Endodermal cell (in vitro differentiated cells): ENCODE measurements around the gene ULK1. TPM values are rescaled to one million over a fixed set of nuclear protein-coding genes. Genes with fewer than 3 reads are reported as not detected.

Experiments
- DNase-seq: peaks from one replicate; pipeline ENCODE4 v3.0.0-alpha.2; 2017
- H3K27ac ChIP-seq: 2 replicates; pipeline ENCODE4 v1.5.1; 2013; ENCODE audit warnings: mild to moderate bottlenecking, low read depth, low read length, moderate library complexity
- H3K27me3 ChIP-seq: 2 replicates; pipeline ENCODE4 v1.6.1; 2013; ENCODE audit warnings: mild to moderate bottlenecking, low read length, moderate library complexity; ENCODE audit not compliant: insufficient read depth, control insufficient read depth, poor library complexity, severe bottlenecking
- H3K36me3 ChIP-seq: 2 replicates; pipeline ENCODE4 v1.7.0; 2013; ENCODE audit warnings: mild to moderate bottlenecking, low read length, moderate library complexity; ENCODE audit not compliant: control insufficient read depth, insufficient read depth
- H3K4me1 ChIP-seq: one replicate; pipeline ENCODE4 v1.7.0; 2013; ENCODE audit warnings: low read length; ENCODE audit not compliant: control insufficient read depth, insufficient read depth
- H3K4me3 ChIP-seq: 2 replicates; pipeline ENCODE4 v1.5.1; 2013; ENCODE audit warnings: mild to moderate bottlenecking, low read length, moderate library complexity
- H3K9ac ChIP-seq: 2 replicates; pipeline ENCODE4 v1.6.1; 2013; ENCODE audit warnings: mild to moderate bottlenecking, low read length, moderate library complexity; ENCODE audit not compliant: poor library complexity, severe bottlenecking; ENCODE audit errors: extremely low read depth
- H3K9me3 ChIP-seq: 2 replicates; pipeline ENCODE4 v1.6.1; 2013; ENCODE audit warnings: mild to moderate bottlenecking, low read length, moderate library complexity; ENCODE audit not compliant: control insufficient read depth
- H3K27ac Mint-ChIP-seq: 2 replicates; pipeline ENCODE4 v1.8.0; 2020; ENCODE audit warnings: mixed read lengths
- H3K27me3 Mint-ChIP-seq: 2 replicates; pipeline ENCODE4 v1.8.0; 2021; ENCODE audit warnings: mild to moderate bottlenecking, mixed read lengths; ENCODE audit not compliant: insufficient read depth
- H3K36me3 Mint-ChIP-seq: 2 replicates; pipeline ENCODE4 v1.8.0; 2020; ENCODE audit warnings: low read depth, mixed read lengths
- H3K4me1 Mint-ChIP-seq: 2 replicates; pipeline ENCODE4 v1.8.0; 2020; ENCODE audit warnings: mixed read lengths
- H3K4me3 Mint-ChIP-seq: 2 replicates; pipeline ENCODE4 v1.8.0; 2020; ENCODE audit warnings: mild to moderate bottlenecking, moderate library complexity, mixed read lengths
- H3K9me3 Mint-ChIP-seq: 2 replicates; pipeline ENCODE4 v1.8.0; 2020; ENCODE audit warnings: mild to moderate bottlenecking, mixed read lengths
- CTCF ChIP-seq: fragments of 200-600 bp; sonication (generic); conservative IDR thresholded peaks from 2 replicates; pipeline ENCODE4 v1.5.0; 2021; ENCODE audit warnings: antibody characterized with exemption, mild to moderate bottlenecking
- WGBS, 2 experiments: methylation state at CpG; one replicate each; pipeline versions ENCODE4 v1.1.5 to v1.1.7; 2013; ENCODE audit warnings: missing lambda C conversion rate in 2 of 2, mixed read lengths in 1 of 2; ENCODE audit not compliant: insufficient coverage in 1 of 2, insufficient read length in 1 of 2; 5-methylcytosine and 5-hydroxymethylcytosine counted together
- total RNA-seq, 2 donors: library from RNA; stranded (reverse); fragmentation: NEBNext Ultra II Directional in 1 of 2; extraction: Animal tissue kit (Norgen Biotek cat#: 25700) in 1 of 2; gene quantifications; 2 replicates in 1 of 2; 3 replicates in 1 of 2; pipeline ENCODE4 v1.2.1, GENCODE V29; 2021

Gene ULK1
- total RNA-seq, 2 donors from 2014 or later, result 68.0 to 104 TPM

GRCh38 chr12:131920157-131920508 lies 25.7 kb downstream of the ULK1 start:
- H3K9me3 Mint-ChIP-seq, result peaks cover 3% of the 10 kb centered on the region
- Histone ChIP-seq H3K27ac (no peak overlapping the region), H3K9me3 (no peaks in the 10 kb centered on the region), H3K4me1 (no peaks in the 10 kb centered on the region), H3K27me3 (no peaks in the 10 kb centered on the region), H3K36me3 (peaks cover 10% of the 10 kb centered on the region), H3K9ac (no peak overlapping the region), H3K4me3 (no peak overlapping the region)
- no peak overlapping the region for H3K27ac Mint-ChIP-seq
- no peaks in the 10 kb centered on the region for H3K4me1 Mint-ChIP-seq
- peaks cover 19% of the 10 kb centered on the region for H3K36me3 Mint-ChIP-seq
- 96 to 99% methylated on average over 12 to 14 of the region's 14 CpGs for WGBS, 2 experiments
- no peaks in the 10 kb centered on the region for H3K27me3 Mint-ChIP-seq
- H3K4me3 Mint-ChIP-seq, result no peak overlapping the region
- TF ChIP-seq CTCF, result no peak
- no peak for DNase-seq

GRCh38 chr12:131920902-131921840 lies 26.7 kb downstream of the ULK1 start:
- no peaks in the 10 kb centered on the region for H3K4me1 Mint-ChIP-seq
- no peaks in the 10 kb centered on the region for H3K4me1 ChIP-seq
- H3K9me3 ChIP-seq, result no peaks in the 10 kb centered on the region
- H3K36me3 Mint-ChIP-seq, result peaks cover 19% of the 10 kb centered on the region
- no peak for DNase-seq
- no peak overlapping the region for H3K27ac ChIP-seq
- H3K36me3 ChIP-seq, result peaks cover 5% of the 10 kb centered on the region
- no peak overlapping the region for H3K4me3 ChIP-seq
- H3K4me3 Mint-ChIP-seq, result no peak overlapping the region
- H3K9ac ChIP-seq, result no peak overlapping the region
- no peak overlapping the region for H3K27ac Mint-ChIP-seq
- H3K27me3 ChIP-seq, result no peaks in the 10 kb centered on the region
- no peak for TF ChIP-seq CTCF
- WGBS, 2 experiments, result 94 to 95% methylated on average over 26 to 35 of the region's 35 CpGs
- H3K27me3 Mint-ChIP-seq, result no peaks in the 10 kb centered on the region
- H3K9me3 Mint-ChIP-seq, result peaks cover 6% of the 10 kb centered on the region

- H3K9me3 Mint-ChIP-seq, result peaks cover 13% of the 10 kb centered on the region
- TF ChIP-seq CTCF, result no peak
- H3K9me3 ChIP-seq, result no peaks in the 10 kb centered on the region
- H3K36me3 ChIP-seq, result peaks cover 4% of the 10 kb centered on the region
- H3K27me3 ChIP-seq, result no peaks in the 10 kb centered on the region
- no peaks in the 10 kb centered on the region for H3K4me1 Mint-ChIP-seq
- no peak overlapping the region for H3K4me3 Mint-ChIP-seq
- H3K9ac ChIP-seq, result no peak overlapping the region
- peaks cover 15% of the 10 kb centered on the region for H3K36me3 Mint-ChIP-seq
- WGBS, 2 experiments, result 93 to 97% methylated on average over 23 to 29 of the region's 29 CpGs
- no peak overlapping the region for H3K27ac ChIP-seq
- H3K27me3 Mint-ChIP-seq, result no peaks in the 10 kb centered on the region
- no peak overlapping the region for H3K4me3 ChIP-seq
- H3K27ac Mint-ChIP-seq, result no peak overlapping the region
- no peak for DNase-seq
- no peaks in the 10 kb centered on the region for H3K4me1 ChIP-seq
Observed at GRCh38 chr12:131921866-131922769, 27.7 kb downstream of the ULK1 start.
